GM19240 (cell line): ENCODE results near the gene ANO9.

ENCODE experiments used
- DNase-seq: peaks from one replicate; pipeline ENCODE4 v3.0.0; 2011; ENCODE audit warnings: low spot score; ENCODE audit not compliant: insufficient read length

ANO9 gene

DNA sequence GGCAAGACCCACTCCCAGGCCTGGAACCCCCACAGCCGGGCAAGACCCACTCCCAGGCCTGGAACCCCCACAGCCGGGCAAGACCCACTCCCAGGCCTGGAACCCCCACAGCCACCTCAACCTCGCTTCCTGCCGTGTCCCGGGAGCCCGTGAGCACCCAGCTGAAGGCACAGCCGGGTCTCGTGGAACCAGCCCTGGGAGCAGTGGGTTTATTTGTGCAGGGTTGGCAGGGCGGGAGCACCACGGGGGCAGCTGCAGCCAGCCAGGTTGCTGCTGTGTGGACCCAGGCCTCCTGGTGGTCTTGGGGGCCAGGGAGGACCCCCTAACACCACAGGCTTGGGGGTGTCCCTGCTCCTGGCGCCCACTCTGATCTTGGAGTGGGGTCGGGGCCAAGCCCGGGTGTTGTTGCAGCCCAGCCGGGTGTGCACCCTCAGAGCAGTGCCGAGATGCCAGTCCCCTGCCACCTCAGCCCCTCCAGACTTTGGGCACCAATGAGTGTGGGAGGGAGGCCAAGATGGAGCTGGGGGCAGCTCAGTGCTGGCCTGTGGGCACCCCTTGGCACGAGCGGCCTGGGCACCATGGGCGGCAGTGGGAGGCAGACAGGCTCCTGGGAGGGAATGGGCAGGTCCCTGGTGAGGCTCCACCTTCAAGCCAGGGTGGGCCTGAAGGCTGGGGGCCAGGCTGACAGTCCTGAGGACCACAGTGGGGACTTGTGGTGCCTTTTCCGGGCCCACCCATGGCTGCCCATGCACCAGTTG, 56.0 kb downstream of the ANO9 start:
- no peak for DNase-seq

DNA sequence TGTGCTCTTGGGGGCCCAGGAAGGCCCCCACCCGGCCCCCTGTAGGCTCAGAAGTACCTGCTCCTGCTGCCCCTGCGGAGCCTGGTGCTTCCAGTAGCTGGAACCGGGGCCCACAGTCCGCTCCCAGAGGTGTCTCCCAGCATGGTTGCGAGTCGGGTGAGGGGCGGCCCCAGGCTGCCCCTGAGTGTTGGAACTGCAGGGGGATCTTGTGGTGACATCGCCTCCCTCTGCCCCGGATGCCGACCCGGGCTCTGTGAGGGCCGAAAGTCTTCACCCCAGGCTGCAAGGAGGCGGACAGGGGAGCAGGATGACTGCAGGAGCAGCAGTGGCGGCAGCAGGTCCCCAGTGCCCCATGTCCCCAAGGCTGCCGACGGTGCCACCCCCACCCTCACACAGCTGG, 57.3 kb downstream of the ANO9 start:
- DNase-seq: no peak

DNA sequence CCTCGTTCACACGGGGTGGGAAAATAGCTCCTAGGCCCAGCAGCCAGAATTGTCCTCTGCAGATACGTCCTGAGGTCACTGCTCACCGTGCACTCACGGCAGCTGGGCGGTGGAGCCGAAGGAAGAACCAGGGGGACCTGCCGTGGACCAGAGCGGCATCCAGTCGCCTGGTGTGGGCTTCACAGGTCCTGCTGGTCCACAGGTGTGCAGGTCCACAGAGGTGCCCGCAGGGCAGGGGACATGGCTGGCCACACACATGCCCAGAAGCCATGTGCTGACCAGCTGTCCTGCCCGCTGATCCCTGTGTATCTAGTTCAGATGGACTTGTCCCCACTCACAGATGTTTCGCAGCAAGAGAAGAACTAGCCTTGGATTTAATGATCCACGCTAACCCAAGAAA, 58.4 kb downstream of the ANO9 start:
- no peak for DNase-seq

DNA sequence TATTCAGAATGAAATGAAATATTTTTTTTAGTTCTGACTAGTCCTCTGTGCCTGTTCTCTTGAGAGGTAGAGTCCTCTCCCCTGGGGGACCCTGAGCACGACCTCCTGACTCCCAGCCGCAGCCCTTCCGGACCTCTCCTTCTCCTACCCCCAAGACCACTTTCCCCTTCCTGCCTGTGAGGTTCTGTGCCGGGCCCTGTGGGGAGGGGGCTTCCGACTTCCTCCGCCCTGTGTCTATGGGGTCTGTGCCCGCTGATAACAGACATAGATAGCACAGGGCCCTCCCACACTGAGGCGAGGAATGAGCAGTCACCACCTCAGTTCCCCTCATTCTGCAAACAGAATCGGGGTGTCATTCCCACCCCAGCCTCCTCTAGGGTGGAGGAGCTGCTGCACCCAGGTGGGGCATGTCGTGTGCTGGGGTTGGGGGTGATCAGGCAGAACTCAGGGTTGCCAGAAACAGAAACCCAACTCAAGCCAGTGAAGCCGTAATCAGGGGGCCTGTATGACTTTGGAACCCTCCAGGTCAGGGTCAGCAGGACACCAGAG, 59.7 kb downstream of the ANO9 start:
- no peak for DNase-seq

DNA sequence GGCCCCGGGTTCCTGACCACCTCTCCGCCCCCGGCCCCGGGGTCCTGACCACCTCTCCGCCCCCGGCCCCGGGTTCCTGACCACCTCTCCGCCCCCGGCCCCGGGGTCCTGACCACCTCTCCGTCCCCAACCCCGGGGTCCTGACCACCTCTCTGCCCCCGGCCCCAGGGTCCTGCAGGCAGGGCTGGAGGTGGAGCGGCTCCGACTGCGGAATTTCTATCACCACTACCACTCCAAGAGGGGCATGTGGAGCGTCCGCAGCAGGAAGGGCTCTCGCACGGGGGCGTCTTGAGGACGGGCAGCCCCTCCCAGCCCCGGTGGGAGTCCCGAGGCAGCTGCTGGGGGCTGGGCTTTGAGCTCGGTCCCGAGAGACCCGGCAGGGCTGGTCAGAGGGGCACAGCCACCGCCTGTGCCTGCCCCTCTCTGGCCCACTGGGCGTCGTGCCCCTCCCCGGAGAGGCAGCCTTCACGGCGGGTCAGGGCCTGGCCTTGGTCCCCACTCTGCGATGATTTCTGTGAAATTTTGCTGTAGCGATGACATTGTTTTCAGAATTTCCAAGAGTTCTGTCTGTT, 60.2 kb downstream of the ANO9 start:
- DNase-seq: no peak

DNA sequence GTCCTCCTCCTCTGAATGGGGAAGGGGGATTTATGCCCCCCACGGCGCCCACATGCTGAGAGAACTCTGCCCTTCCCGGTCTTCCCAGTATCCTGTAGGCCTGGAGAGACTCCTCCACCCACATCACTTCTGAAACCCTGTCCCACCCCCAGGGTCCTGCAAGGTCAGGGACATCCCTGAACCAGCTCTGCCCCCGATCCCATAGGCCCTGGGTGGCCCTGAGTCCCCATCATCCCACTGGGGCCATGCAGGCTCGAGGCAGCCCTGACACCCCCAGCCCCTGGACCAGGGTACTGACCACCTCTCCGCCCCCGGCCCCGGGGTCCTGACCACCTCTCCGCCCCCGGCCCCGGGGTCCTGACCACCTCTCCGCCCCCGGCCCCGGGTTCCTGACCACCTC, 60.8 kb downstream of the ANO9 start:
- no peak for DNase-seq

DNA sequence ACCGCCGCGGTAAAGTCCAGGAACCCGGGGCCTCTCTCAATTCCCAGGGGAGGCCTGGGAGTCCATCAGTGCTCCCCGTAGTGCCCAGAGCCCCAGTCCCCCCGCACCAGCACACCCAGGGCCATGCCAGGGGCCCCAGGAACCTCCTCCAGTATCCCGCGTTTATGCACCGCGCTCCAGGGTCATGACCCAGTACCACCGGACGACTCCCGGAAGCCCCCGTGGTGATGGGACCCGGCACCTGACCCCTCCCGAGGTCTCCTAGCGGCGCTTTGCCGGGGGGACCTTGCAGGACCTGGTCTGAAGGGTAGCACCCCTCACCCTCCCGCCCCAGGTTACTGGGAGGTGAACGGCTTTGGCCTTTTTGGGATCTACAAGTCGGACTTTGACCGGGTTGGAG, 61.3 kb downstream of the ANO9 start:
- DNase-seq: no peak

DNA sequence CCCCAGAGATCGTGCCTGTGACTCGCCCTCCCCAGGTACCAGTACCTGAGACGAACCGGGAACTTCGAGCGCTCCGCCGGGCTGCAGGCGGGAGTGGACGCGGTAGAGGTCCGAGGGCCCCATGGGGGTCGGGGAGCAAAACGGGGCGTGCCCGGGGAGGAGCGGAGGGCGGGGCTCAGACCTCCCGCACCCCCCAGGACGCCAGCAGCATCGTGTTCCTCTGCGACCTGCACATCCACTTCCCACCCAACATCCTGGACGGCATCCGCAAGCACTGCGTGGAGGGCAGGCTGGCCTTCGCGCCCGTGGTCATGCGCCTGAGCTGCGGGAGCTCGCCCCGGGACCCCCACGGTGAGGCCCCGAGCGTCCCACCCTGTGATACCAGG, 61.7 kb downstream of the ANO9 start:
- DNase-seq: no peak

GRCh38 chr11:379205-380094, 62.4 kb downstream of the ANO9 start:
- DNase-seq: no peak

DNA sequence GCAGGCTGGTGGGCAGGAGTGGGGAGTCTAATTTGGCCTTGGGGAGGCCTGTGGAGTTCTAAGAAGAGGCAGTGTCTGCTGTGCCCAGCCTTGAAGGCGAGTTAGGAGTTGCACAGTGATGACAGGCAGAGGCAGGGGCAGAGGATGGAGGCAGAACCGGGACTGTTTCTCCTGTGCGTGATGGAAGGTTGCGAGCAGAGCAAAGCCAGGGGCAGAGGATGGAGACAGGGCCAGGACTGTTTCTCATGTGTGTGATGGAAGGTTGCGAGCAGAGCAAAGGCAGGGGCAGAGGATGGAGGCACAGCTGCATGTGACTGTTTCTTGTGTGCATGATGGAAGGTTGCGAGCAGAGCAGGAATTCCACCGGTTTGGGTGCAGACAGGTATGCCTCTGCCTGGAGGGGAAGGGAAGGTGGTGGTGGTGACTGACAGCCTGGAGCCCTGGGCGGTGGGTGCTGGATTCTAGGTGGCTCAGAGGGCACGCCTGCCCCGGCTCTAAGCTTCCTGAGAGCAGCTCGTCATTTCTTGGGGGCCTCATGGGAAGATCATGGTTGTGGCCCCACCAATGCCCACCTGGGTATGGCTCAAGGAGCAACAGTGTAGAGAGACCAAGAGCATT, 63.8 kb downstream of the ANO9 start:
- no peak for DNase-seq

DNA sequence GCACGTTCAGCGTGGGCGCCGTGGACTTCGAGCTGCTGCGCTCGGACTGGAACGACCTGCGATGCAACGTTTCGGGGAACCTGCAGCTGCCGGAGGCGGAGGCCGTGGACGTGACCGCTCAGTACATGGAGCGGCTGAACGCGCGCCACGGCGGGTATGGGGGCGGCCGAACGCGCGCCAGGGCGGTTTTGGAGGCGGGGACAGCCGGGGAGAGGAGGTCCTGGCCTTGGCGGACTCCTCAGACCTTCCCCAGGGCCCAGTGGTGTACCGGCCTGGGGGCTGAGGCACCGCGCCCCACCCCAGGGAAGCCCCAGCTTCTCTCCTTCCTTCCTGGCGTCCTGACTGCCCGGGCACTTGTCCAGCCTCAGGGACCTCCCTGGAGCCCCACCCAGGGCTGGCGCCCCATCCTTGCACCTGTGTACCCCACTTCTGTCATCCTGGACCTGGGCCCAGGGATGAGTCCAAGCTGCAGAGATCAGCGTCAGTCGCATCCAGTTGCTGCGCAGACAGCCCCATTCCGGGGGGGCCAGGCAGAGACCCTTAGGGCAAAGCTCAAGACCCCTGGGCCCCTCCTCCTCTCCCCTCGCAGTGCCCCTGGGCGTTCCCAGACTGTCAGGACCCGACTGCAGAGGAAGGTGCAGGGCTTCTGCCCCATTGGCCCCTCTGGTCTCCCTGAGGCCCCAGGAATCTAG, 64.5 kb downstream of the ANO9 start:
- no peak for DNase-seq

GRCh38 chr11:376531-377173, 65.2 kb downstream of the ANO9 start:
- no peak for DNase-seq

DNA sequence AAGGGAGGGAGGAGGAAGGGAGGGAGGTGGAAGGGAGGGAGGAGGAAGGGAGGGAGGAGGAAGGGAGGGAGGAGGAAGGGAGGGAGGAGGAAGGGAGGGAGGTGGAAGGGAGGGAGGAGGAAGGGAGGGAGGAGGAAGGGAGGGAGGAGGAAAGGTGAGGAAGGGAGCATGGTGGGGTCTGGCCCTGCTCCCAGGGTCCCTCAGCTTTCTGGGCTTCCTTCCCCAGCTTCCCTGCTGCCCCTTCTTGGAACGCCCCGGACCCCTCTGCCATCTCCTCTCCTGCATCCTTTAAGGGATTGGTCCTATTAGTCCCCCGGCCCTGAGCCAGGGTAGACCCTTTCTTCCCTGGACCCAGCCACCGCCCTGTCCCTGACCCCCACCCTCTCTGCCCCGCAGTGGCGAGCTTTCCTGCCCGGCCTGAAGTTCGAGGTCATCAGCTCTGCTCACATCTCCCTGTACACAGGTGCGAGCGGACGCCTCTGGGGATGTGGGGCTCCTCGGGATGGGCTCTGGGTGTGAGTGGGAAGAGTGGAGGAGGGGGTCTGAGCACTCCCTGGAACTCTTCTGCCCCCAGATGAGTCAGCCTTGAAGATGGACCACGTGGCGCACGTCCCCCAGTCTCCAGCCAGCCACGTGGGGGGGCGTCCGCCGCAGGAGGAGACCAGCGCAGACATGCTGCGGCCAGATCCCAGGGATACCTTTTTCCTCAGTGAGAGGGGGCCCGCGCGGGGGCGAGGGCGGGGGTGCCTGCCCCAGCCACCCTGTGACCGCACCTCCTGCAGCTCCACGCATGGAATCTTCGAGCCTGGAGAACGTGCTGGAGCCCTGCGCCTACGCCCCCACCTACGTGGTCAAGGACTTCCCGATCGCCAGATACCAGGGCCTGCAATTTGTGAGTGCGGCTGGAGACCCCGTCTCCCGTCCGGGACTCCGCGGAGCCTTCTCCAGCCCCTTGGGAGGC, 66.5 kb downstream of the ANO9 start:
- no peak for DNase-seq

DNA sequence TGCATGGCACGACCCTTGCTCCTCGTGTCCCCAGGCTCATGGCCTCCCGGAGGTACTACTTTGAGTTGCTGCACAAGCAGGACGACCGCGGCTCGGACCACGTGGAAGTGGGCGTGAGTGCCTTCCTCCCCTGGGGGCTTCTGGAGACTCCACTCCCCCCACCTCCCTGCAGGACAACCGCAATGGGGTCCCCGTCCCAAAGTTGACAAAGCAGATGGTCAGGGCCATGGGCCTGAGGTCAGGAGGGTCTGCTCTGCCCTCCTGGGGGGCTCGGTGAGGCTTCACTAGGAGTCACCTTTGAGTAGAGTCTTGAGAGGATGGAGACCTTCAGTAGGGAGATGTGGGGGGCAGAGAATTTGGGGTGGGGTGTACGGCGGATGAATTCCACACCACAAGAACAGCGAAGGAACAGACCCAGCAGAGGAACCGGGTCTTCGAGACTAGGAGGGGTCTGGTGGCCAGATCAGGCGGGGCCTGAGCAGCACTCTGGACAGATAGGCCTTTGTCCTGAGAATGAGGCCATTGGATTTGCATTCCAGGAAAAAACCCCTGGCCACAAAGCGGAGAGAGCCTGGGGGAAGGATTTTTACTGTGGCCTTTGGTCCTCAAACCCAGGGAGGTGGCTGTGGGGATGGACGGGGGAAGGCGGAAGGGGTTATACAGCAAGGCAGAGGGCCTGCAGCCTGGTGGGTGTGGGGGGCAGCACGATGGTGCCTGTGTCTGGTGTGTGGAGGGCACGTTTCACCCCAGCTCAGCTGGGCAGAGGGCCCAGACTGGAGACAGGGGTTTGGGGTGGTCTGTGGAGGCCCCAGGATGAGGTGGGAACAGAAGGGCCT, 67.9 kb downstream of the ANO9 start:
- DNase-seq: no peak

GRCh38 chr11:372809-373715, 68.7 kb downstream of the ANO9 start:
- no peak for DNase-seq

DNA sequence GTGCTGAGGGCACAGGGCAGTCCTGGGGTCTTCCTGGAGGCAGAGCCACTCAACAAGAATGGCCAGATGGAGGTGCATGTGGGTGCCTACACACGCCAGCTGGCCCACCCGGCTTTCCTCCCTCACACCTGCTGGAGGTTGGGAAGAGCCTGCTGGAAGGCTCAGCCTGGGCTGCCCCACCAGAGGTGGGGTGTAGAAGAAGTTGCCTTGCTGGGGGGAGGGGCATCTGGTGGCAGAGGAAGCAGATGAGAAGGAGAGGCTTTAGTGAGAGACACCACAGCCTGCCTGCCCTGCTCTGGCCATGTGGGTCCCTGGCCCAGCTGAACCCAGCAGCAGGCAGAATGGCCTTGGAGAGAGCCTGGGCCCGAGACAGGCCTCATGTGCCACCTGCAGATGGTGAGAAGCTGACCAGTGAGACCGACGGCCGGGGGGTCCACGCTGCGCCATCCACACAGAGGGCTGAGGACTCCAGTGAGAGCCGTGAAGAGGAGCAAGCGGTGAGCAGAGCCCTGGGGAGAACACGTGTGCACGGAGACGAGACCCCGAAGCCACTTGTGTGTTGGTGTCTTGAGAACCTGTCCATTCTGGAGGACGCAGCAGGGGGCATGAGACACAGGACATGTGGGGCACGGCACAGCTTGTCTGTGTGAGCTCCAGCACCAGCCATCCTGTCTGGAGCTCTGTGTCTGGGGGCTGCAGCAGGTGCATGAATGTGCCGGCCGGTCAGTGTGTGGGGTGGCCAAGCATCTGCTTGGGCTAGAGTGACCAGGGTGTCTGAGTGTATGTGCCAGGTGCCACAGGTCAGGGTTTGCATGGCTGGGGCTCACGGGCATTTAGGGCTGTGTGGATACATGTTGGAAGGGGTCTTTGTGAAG, 69.9 kb downstream of the ANO9 start:
- no peak for DNase-seq

- DNase-seq: no peak
These were observed 70.8 kb downstream of the ANO9 start for GRCh38 chr11:371051-371450.
